ENCODE results near the gene COG1. TPM values are rescaled to one million over a fixed set of nuclear protein-coding genes. Genes with fewer than 3 reads are reported as not detected.

The COG1 gene
- total and polyA plus RNA-seq, 9 of the 15 experiments (the other 6 are each of a cell fraction or from before 2014, with no cell fraction given) = 9.5 to 26.8 (median 12.9) TPM

DNA sequence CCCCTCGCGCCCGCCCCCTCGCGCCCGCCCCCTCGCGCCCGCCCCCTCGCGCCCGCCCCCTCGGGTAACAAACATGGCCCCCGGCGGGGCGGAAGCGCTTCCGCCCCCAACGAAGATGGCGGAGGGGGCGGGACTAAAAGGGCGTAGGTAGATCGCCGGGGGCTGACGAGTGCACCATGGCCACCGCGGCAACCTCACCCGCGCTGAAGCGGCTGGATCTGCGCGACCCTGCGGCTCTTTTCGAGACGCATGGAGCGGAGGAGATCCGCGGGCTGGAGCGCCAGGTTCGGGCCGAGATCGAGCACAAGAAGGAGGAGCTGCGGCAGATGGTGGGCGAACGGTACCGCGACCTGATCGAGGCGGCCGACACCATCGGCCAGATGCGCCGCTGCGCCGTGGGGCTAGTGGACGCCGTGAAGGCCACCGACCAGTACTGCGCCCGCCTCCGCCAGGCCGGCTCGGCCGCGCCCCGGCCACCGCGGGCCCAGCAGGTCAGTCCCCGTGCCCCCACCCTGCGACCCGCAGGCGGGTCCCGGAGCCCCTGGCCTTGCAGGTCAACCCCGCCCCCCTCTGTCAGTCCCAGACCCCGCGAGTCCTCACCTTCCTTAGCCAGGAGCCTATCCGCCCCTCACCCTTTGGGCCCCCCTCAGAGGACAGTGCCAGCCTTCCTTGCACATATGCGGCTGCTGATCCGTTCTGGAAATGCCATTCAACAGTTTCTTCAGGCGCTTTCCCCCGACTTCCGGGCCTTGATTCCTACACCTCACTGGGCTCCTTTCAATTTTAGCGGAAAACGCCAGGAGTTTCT lies at the start of gene COG1 (continued):
- TF ChIP-seq, protein P1, sequence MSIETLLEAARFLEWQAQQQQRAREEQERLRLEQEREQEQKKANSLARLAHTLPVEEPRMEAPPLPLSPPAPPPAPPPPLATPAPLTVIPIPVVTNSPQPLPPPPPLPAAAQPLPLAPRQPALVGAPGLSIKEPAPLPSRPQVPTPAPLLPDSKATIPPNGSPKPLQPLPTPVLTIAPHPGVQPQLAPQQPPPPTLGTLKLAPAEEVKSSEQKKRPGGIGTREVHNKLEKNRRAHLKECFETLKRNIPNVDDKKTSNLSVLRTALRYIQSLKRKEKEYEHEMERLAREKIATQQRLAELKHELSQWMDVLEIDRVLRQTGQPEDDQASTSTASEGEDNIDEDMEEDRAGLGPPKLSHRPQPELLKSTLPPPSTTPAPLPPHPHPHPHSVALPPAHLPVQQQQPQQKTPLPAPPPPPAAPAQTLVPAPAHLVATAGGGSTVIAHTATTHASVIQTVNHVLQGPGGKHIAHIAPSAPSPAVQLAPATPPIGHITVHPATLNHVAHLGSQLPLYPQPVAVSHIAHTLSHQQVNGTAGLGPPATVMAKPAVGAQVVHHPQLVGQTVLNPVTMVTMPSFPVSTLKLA (conservative IDR thresholded peaks at IDR 0.05) = peak; percentile 37 to 64; a peak in 3 of 4 replicates
- TF ChIP-seq PHTF2 (CRISPR knock-in tag; IDR thresholded peaks at IDR 0.05) (no peak), ZNF57 (CRISPR knock-in tag; IDR thresholded peaks at IDR 0.05) (no peak), CHD2 (IDR thresholded peaks at IDR 0.05; ENCODE audit: low read depth, low read length) (no peak), RBBP5 (IDR thresholded peaks at IDR 0.05; ENCODE audit: borderline replicate concordance, insufficient read depth, low read length, poor library complexity, severe bottlenecking) (peak; percentile 91), TBL1XR1 (IDR thresholded peaks at IDR 0.05; ENCODE audit: low read length in 2 of 2) (no peak), FIP1L1 (IDR thresholded peaks at IDR 0.05; ENCODE audit: low read depth, low read length, poor library complexity, severe bottlenecking) (peak; percentile 50), PTRF (tag; IDR thresholded peaks at IDR 0.05) (no peak), ZNF232 (CRISPR knock-in tag; IDR thresholded peaks at IDR 0.05) (no peak), POLR2A (conservative IDR thresholded peaks at IDR 0.05) (peak; percentile 80), KLF1 (tag; IDR thresholded peaks at IDR 0.05) (no peak), C11orf30 (IDR thresholded peaks at IDR 0.05; ENCODE audit: low read depth) (peak; percentile 51; the same call in 1 of the 2 replicates), HNRNPK (IDR thresholded peaks at IDR 0.05; ENCODE audit: low read depth, low read length, poor library complexity, severe bottlenecking) (no peak)
- TF ChIP-seq, protein P2, sequence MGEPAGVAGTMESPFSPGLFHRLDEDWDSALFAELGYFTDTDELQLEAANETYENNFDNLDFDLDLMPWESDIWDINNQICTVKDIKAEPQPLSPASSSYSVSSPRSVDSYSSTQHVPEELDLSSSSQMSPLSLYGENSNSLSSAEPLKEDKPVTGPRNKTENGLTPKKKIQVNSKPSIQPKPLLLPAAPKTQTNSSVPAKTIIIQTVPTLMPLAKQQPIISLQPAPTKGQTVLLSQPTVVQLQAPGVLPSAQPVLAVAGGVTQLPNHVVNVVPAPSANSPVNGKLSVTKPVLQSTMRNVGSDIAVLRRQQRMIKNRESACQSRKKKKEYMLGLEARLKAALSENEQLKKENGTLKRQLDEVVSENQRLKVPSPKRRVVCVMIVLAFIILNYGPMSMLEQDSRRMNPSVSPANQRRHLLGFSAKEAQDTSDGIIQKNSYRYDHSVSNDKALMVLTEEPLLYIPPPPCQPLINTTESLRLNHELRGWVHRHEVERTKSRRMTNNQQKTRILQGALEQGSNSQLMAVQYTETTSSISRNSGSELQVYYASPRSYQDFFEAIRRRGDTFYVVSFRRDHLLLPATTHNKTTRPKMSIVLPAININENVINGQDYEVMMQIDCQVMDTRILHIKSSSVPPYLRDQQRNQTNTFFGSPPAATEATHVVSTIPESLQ (CRISPR knock-in tag; IDR thresholded peaks at IDR 0.05) = no peak
- TF ChIP-seq, protein P3, sequence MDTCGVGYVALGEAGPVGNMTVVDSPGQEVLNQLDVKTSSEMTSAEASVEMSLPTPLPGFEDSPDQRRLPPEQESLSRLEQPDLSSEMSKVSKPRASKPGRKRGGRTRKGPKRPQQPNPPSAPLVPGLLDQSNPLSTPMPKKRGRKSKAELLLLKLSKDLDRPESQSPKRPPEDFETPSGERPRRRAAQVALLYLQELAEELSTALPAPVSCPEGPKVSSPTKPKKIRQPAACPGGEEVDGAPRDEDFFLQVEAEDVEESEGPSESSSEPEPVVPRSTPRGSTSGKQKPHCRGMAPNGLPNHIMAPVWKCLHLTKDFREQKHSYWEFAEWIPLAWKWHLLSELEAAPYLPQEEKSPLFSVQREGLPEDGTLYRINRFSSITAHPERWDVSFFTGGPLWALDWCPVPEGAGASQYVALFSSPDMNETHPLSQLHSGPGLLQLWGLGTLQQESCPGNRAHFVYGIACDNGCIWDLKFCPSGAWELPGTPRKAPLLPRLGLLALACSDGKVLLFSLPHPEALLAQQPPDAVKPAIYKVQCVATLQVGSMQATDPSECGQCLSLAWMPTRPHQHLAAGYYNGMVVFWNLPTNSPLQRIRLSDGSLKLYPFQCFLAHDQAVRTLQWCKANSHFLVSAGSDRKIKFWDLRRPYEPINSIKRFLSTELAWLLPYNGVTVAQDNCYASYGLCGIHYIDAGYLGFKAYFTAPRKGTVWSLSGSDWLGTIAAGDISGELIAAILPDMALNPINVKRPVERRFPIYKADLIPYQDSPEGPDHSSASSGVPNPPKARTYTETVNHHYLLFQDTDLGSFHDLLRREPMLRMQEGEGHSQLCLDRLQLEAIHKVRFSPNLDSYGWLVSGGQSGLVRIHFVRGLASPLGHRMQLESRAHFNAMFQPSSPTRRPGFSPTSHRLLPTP (IDR thresholded peaks at IDR 0.05; ENCODE audit: borderline replicate concordance, extremely low read depth, insufficient read length) = no peak
- TF ChIP-seq, protein P4, sequence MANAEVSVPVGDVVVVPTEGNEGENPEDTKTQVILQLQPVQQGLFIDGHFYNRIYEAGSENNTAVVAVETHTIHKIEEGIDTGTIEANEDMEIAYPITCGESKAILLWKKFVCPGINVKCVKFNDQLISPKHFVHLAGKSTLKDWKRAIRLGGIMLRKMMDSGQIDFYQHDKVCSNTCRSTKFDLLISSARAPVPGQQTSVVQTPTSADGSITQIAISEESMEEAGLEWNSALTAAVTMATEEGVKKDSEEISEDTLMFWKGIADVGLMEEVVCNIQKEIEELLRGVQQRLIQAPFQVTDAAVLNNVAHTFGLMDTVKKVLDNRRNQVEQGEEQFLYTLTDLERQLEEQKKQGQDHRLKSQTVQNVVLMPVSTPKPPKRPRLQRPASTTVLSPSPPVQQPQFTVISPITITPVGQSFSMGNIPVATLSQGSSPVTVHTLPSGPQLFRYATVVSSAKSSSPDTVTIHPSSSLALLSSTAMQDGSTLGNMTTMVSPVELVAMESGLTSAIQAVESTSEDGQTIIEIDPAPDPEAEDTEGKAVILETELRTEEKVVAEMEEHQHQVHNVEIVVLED (CRISPR knock-in tag; IDR thresholded peaks at IDR 0.05) = no peak
- TF ChIP-seq, protein P5, sequence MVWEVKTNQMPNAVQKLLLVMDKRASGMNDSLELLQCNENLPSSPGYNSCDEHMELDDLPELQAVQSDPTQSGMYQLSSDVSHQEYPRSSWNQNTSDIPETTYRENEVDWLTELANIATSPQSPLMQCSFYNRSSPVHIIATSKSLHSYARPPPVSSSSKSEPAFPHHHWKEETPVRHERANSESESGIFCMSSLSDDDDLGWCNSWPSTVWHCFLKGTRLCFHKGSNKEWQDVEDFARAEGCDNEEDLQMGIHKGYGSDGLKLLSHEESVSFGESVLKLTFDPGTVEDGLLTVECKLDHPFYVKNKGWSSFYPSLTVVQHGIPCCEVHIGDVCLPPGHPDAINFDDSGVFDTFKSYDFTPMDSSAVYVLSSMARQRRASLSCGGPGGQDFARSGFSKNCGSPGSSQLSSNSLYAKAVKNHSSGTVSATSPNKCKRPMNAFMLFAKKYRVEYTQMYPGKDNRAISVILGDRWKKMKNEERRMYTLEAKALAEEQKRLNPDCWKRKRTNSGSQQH (CRISPR knock-in tag; IDR thresholded peaks at IDR 0.05) = no peak

All from K562 (cell line).